ENCODE results near the gene NOL6.

DNA sequence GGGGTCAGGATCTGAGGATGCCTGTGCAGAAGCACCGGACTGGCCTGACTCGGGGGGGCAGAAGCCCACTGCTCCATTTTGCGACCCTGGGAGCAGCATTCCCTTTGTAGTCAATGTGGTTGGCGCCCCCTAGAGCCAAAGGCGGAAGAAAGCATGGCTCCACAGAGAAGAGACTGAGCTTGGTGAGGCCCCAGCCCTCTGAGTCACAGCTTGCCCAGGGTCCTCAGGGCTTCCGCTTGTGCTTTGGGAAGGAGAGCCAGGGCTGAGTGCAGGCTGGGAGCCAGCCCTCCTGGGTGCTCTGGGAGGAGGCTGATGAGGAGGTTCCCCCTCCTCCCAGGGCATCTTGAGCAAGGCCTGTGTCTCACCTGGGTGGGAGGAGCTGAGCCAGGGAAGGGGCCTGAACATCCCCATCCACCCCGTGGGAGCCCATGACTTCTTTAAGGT lies 20.9 kb downstream of the NOL6 start:
- TF ChIP-seq, protein P1, sequence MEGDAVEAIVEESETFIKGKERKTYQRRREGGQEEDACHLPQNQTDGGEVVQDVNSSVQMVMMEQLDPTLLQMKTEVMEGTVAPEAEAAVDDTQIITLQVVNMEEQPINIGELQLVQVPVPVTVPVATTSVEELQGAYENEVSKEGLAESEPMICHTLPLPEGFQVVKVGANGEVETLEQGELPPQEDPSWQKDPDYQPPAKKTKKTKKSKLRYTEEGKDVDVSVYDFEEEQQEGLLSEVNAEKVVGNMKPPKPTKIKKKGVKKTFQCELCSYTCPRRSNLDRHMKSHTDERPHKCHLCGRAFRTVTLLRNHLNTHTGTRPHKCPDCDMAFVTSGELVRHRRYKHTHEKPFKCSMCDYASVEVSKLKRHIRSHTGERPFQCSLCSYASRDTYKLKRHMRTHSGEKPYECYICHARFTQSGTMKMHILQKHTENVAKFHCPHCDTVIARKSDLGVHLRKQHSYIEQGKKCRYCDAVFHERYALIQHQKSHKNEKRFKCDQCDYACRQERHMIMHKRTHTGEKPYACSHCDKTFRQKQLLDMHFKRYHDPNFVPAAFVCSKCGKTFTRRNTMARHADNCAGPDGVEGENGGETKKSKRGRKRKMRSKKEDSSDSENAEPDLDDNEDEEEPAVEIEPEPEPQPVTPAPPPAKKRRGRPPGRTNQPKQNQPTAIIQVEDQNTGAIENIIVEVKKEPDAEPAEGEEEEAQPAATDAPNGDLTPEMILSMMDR (conservative IDR thresholded peaks at IDR 0.05), result peak; percentile 78
- TF ChIP-seq ZFX (IDR thresholded peaks at IDR 0.05), result no peak
